SU-DHL-6 (cell line): ENCODE measurements around the gene ATAD1.

ENCODE experiments used
- CTCF ChIP-seq: fragments of 200-600 bp; sonication (generic); IDR thresholded peaks from one replicate; pipeline ENCODE4 v1.5.1; 2017; ENCODE audit warnings: antibody characterized with exemption, mild to moderate bottlenecking, low read length, moderate library complexity; ENCODE audit not compliant: insufficient read depth, poor library complexity, severe bottlenecking
- EZH2phosphoT487 ChIP-seq: fragments of 200-600 bp; sonication (generic), shearing (Covaris generic); conservative IDR thresholded peaks from 2 replicates; pipeline ENCODE4 v1.6.1; 2018; ENCODE audit warnings: mild to moderate bottlenecking, antibody characterized with exemption, low read length, moderate library complexity, mixed read lengths

GRCh38 chr10:87827681-87828080, 9.7 kb upstream of the ATAD1 start:
- no peak for TF ChIP-seq CTCF
- TF ChIP-seq EZH2phosphoT487, result no peak
